DMS114 treated with DMSO at 0.1 percent for 48 hours (cell line): ENCODE results near the gene NKTR.

Experiments
- DNase-seq: peaks from one replicate; lab custom pipeline; 2025; ENCODE audit not compliant: unreplicated experiment; lab: John Stamatoyannopoulos, UW

NKTR gene

DNA sequence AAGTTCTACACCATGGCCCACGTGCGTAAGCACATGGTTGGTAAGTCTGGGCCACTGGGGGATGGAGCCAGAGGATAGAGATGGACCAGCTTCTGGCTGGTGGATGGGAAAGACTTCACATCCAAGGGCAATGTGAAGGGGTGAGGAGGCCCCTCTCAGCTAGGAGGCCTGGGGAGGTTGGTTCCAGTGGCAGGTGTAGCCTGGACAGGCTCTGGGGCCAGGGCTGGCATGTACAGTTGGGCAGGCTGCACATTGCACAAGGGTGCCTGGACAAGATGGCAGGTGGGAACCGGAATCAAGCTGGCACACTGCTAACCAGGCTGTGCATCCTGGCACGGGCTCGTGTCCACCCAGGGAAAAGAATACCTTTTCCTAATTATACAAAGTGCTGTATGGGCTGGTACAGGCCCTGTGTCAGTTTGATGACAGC is 61.1 kb downstream of the NKTR start:
- DNase-seq, result no peak

GRCh38 chr3:42662037-42662812 is 61.7 kb downstream of the NKTR start:
- DNase-seq, result no peak

GRCh38 chr3:42662813-42663535 is 62.5 kb downstream of the NKTR start:
- DNase-seq, result no peak

- no peak for DNase-seq
Observed at GRCh38 chr3:42663581-42664437, 63.3 kb downstream of the NKTR start.

GRCh38 chr3:42664438-42664803 is 63.9 kb downstream of the NKTR start:
- no peak for DNase-seq

GRCh38 chr3:42665050-42665878 is 64.8 kb downstream of the NKTR start:
- DNase-seq, result no peak

- DNase-seq, result no peak
Observed at GRCh38 chr3:42666022-42666421, 65.5 kb downstream of the NKTR start.

- no peak for DNase-seq
Observed at GRCh38 chr3:42666577-42666998, 66.1 kb downstream of the NKTR start.

- no peak for DNase-seq
Observed at GRCh38 chr3:42667096-42667522, 66.6 kb downstream of the NKTR start.

DNA sequence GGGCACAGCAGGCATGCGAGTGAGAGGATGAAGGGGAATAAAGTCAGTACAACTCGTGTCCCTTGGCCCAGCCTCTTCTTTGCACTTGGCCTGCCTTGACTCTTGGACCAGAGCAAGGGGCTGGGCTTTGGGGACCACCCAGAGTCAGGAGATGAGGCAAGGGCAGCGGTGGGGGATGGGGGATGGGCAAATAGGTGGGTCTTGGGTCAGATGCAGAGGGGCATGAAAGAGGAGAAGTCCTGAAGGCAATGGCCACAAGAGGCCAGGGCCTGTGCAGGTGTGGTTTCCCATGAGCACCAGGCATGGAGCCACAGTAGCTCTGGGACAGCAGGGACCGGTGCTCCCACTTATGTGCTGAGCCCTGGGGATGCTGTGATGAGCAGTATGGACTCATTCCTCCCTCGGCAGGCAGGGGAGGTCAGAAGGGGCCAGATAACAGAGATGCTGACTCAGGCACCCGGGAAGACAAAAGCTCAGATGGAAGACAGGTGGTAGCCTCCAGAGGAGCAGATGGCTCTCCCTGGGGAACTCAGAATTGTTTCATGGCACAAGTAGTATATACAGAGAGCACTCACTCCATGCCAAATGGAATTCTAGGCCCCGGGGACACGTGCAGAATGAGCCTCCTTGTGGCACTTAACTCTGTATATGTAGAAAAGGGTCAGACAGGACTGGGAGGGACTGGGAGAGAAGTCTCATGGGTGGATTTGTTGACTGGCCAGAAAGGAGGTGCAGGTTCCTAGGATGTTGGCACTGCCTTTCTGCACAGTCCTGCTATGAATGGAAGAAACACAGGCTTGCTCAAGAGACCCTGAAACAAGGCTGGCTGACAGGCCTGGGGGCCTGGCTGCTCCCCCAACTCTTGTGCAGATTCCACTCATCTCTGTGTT is 67.3 kb downstream of the NKTR start:
- DNase-seq, result no peak

GRCh38 chr3:42668413-42668760 is 67.9 kb downstream of the NKTR start:
- no peak for DNase-seq

- no peak for DNase-seq
Observed at GRCh38 chr3:42668793-42669217, 68.3 kb downstream of the NKTR start.

DNA sequence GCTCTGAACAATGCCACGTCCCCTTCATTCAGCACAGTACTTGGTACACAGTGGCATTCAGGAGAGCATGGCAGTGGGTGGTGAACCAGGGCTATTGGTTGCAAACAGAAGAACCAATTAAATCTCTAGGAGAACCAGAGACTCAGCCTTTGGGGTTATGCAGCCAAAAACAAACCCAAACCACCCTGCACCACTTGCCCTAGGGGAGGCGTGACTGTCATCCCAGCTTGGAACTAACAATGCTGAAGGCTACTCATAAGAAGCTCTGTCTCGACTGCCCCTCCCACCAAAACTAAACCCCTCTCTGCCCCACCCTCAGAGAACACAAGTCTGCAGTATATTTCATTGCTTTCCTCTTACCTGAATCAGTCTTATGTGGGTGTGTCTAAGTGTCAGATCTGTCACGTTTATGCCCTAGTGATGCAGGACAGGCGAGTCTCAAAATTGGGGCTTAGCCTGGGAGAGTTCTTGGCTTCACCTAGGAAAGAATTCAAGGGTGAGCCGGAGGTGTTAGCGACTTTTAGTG is 69.6 kb downstream of the NKTR start:
- no peak for DNase-seq

GRCh38 chr3:42670670-42671069 is 70.2 kb downstream of the NKTR start:
- DNase-seq, result no peak

DNA sequence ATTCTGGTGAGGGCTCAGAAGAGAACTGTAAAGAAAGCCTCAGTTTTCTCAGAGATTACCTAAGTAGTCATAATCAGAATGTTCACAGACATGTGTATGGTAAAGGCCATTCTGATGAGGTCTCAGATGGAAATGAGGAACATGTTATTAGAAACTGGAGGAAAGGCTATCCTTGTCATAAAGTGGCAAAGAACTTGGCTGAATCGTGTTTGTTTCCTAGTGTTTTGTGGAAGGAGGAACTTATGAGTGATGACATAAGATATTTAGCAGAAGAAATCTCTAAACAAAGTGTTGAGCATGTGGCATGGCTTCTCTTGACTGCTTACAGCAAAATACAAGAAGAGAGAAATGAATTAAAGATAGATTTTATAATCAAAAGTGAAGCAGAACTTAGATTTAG is 72.0 kb downstream of the NKTR start:
- DNase-seq, result no peak

DNA sequence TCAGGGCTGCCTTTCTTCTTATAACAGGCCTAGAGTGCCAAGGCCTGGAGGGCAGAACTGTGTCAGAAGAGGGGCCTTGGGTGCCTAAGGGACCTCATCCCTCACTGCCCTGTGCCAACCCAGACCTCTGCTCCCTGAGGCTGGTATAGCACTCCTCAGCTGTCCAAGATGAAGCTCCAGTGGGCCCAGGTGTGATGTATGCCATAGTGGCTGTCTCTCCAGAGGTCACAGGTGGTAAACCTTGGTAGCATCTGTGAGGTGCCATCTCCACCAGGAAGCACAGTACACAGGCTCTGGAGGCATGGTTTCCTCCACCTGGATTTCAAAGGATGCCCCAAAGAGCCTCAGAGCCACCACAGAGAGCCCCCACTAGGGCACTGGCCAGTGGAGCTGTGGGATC is 72.6 kb downstream of the NKTR start:
- no peak for DNase-seq

- DNase-seq, result no peak
Observed at GRCh38 chr3:42674146-42674545, 73.7 kb downstream of the NKTR start.

- no peak for DNase-seq
Observed at GRCh38 chr3:42675909-42676308, 75.4 kb downstream of the NKTR start.

- no peak for DNase-seq
Observed at GRCh38 chr3:42678447-42678846, 78.0 kb downstream of the NKTR start.

- DNase-seq, result no peak
Observed at GRCh38 chr3:42680271-42680670, 79.8 kb downstream of the NKTR start.
